Endothelial cell of umbilical vein (primary cell): ENCODE data around the gene SULT4A1. TPM values are rescaled to one million over a fixed set of nuclear protein-coding genes. Genes with fewer than 3 reads are reported as not detected.

Experiments used
- BruUV-seq: library from RNA; stranded (reverse); fragments of 400-500 nt; replicated peaks from 2 replicates; lab custom pipeline; 2021; lab: Mats Ljungman, UMichigan
- CTCF ChIA-PET: fragments of 300-600, 350-600 bp; sonication (Branson Sonifier 250); formaldehyde crosslinking; loops from one replicate; lab custom pipeline; 2021; ENCODE audit warnings: antibody characterized with exemption, inconsistent platforms; lab: Charles Lee
- POLR2A ChIA-PET: fragments of 300-600, 350-600 bp; sonication (Branson Sonifier 250); formaldehyde crosslinking; loops from one replicate; lab custom pipeline; 2021; ENCODE audit warnings: antibody characterized with exemption, inconsistent platforms; lab: Charles Lee
- DNase-seq: peaks from one replicate; pipeline ENCODE4 v3.0.0-alpha.2; 2011; ENCODE audit warnings: low read depth, low spot score
- FAIRE-seq: peaks from 2 replicates; lab custom pipeline; 2011; peaks lifted over from hg19 to GRCh38; lab: Jason Lieb, UNC
- H2AFZ ChIP-seq: 2 replicates; pipeline ENCODE4 v1.6.0; 2012; ENCODE audit warnings: low read depth, low read length, control low read depth, inconsistent platforms
- H3K27ac ChIP-seq: 2 replicates; pipeline ENCODE4 v1.5.1; 2011; ENCODE audit warnings: low read depth, mild to moderate bottlenecking, control low read depth, low read length, moderate library complexity; ENCODE audit not compliant: insufficient read depth
- H3K27me3 ChIP-seq, 2 experiments: 2 replicates each; pipeline versions ENCODE4 v1.6.0 to v1.6.1; 2011; ENCODE audit warnings: low read length in 2 of 2, mixed read lengths in 1 of 2; ENCODE audit not compliant: control insufficient read depth in 2 of 2, insufficient read depth in 2 of 2
- H3K36me3 ChIP-seq, 2 experiments: 2 replicates in 1 of 2; 3 replicates in 1 of 2; pipeline ENCODE4 v1.5.1; 2011; ENCODE audit warnings: low read length in 2 of 2, mild to moderate bottlenecking in 1 of 2, moderate library complexity in 1 of 2; ENCODE audit not compliant: control insufficient read depth in 2 of 2, insufficient read depth in 2 of 2; ENCODE audit errors: extremely low read depth in 1 of 2
- H3K4me1 ChIP-seq: 3 replicates; pipeline ENCODE4 v1.5.1; 2011; ENCODE audit warnings: mild to moderate bottlenecking, low read length; ENCODE audit not compliant: control insufficient read depth, insufficient read depth; ENCODE audit errors: extremely low read depth
- H3K4me2 ChIP-seq: 2 replicates; pipeline ENCODE4 v1.6.1; 2011; ENCODE audit warnings: low read length, control low read depth, mixed read lengths; ENCODE audit not compliant: insufficient read depth
- H3K4me3 ChIP-seq, 3 experiments: fragments of 200-600 bp in 1 of 3; sonication (generic), shearing (Covaris generic) in 1 of 3; replicated peaks in 1 of 3; 2 replicates each; pipeline ENCODE4 v1.5.1; 2011 to 2016; ENCODE audit warnings: control low read depth in 3 of 3, low read length in 3 of 3, mild to moderate bottlenecking in 2 of 3, inconsistent platforms in 1 of 3, low read depth in 1 of 3, moderate library complexity in 1 of 3; ENCODE audit not compliant: insufficient read depth in 1 of 3
- H3K79me2 ChIP-seq: 2 replicates; pipeline ENCODE4 v1.6.0; 2012; ENCODE audit warnings: low read length, inconsistent platforms; ENCODE audit not compliant: control insufficient read depth, insufficient read depth
- H3K9ac ChIP-seq: replicated peaks from 2 replicates; pipeline ENCODE3; 2011; ENCODE audit warnings: low read length, control low read depth; ENCODE audit not compliant: insufficient read depth; ENCODE audit errors: extremely low read depth
- H3K9me1 ChIP-seq: replicated peaks from 3 replicates; pipeline ENCODE4 v1.6.0; 2011; ENCODE audit warnings: mild to moderate bottlenecking, low read length; ENCODE audit not compliant: control insufficient read depth, insufficient read depth; ENCODE audit errors: extremely low read depth
- H3K9me3 ChIP-seq: replicated peaks from 2 replicates; pipeline ENCODE4 v1.5.1; 2012; ENCODE audit warnings: low read length, inconsistent platforms; ENCODE audit not compliant: control insufficient read depth, insufficient read depth
- H4K20me1 ChIP-seq: replicated peaks from 2 replicates; pipeline ENCODE3; 2011; ENCODE audit warnings: mild to moderate bottlenecking, low read length; ENCODE audit not compliant: control insufficient read depth, insufficient read depth; ENCODE audit errors: extremely low read depth
- EZH2 ChIP-seq: IDR thresholded peaks from 2 replicates; pipeline ENCODE4 v1.6.1; 2012; ENCODE audit warnings: borderline replicate concordance, low read depth, mild to moderate bottlenecking, moderate library complexity, low read length, inconsistent platforms; ENCODE audit not compliant: severe bottlenecking
- FOS ChIP-seq: IDR thresholded peaks from 2 replicates; pipeline ENCODE4 v1.6.1; 2011; ENCODE audit warnings: mild to moderate bottlenecking, low read length, moderate library complexity, borderline replicate concordance; ENCODE audit not compliant: insufficient read depth
- GATA2 ChIP-seq: IDR thresholded peaks from 2 replicates; pipeline ENCODE4 v1.7.0; 2011; ENCODE audit warnings: low read depth, mild to moderate bottlenecking, moderate library complexity, mixed read lengths, low read length; ENCODE audit not compliant: insufficient read length, insufficient read depth
- JUN ChIP-seq: IDR thresholded peaks from 2 replicates; pipeline ENCODE4 v1.6.1; 2011; ENCODE audit warnings: borderline replicate concordance, low read depth; ENCODE audit not compliant: insufficient read length, insufficient read depth
- MYC ChIP-seq: IDR thresholded peaks from one replicate; pipeline ENCODE4 v1.6.1; 2011; ENCODE audit warnings: mild to moderate bottlenecking, low read depth, low read length
- POLR2A ChIP-seq: IDR thresholded peaks from 2 replicates; pipeline ENCODE4 v1.6.1; 2012; ENCODE audit warnings: low read depth, mild to moderate bottlenecking, control low read depth, low read length
- POLR2AphosphoS5 ChIP-seq: IDR thresholded peaks from 2 replicates; pipeline ENCODE4 v1.6.1; 2012; ENCODE audit warnings: low read depth, mild to moderate bottlenecking, control low read depth, low read length, moderate library complexity; ENCODE audit not compliant: insufficient read depth
- dilution Hi-C: fragments of 300-500 bp; cut with MboI; formaldehyde crosslinking; loops from one replicate; pipeline ENCODE4 v1.15.0; 2019; ENCODE audit warnings: low sequenced_read_pairs; ENCODE audit not compliant: extremely low pct_ligation_motif_present
- intact Hi-C: fragments of 100-400 bp; cut with micrococcal nuclease; formaldehyde crosslinking; loops from one replicate; pipeline ENCODE4 v1.10.0; 2022
- polyA plus RNA-seq, 4 experiments: library from polyadenylated mRNA; depleted of rRNA in 3 of 4; stranded (reverse) in 3 of 4; unstranded in 1 of 4; fragments of >200 nt; gene quantifications; 2 replicates each; pipeline versions ENCODE4 v1.2.1 to v1.2.3, GENCODE V29; 2011 to 2012; ENCODE audit warnings: missing spikeins in 1 of 4
- total RNA-seq: library from RNA; stranded (reverse); gene quantifications from 2 replicates; pipeline ENCODE4 v1.2.3, GENCODE V29; 2021
- TF ChIP-seq, protein P1 (sequence below), 2 donors: IDR thresholded peaks; 1 replicate in 1 of 2; 2 replicates in 1 of 2; pipeline ENCODE4 v1.5.1; 2011; ENCODE audit warnings: low read length in 2 of 2, mild to moderate bottlenecking in 2 of 2, moderate library complexity in 2 of 2, control low read depth in 1 of 2, inconsistent platforms in 1 of 2, low read depth in 1 of 2; ENCODE audit not compliant: insufficient read depth in 1 of 2; ENCODE audit errors: extremely low read depth in 1 of 2
- TF ChIP-seq, protein P2 (sequence below): IDR thresholded peaks from 2 replicates; pipeline ENCODE4 v1.6.1; 2011; ENCODE audit not compliant: insufficient read depth, insufficient read length

SULT4A1 gene
- total and polyA plus RNA-seq, 2 donors (not counting 3 experiments of a cell fraction or from before 2014, with no cell fraction given): 0.48 TPM; not detected in 1

DNA sequence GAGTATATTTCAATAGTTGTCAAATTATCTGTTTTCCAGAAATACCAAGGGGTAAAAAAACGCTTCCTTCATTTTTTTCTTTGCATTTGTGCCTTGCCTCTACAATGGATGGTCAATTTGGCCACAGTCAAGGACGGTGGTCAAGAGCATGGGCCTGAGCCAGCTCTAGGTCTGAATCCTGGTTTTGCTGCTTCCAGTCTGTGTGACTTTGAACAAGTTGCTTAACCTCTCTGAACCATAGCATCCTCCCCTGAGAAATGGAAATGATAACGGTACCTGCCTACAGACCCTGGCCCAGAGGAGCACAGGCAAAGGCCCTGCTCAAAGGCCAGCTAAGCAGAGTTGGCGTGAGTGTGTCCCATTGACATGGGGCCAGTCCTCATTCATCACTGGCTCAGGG, 26.4 kb upstream of the SULT4A1 start:
- intact Hi-C loops (no loop called here), dilution Hi-C loops (no loop called here)
- BruUV-seq: no TSS peak
- Histone ChIP-seq H3K4me2 (no peak overlapping the region), H3K27me3 (peaks cover 16 to 31% of the 10 kb centered on the region in 2 experiments), H3K79me2 (no peaks in the 10 kb centered on the region), H3K36me3 (no peaks in the 10 kb centered on the region), H2AFZ (no peak overlapping the region), H3K27ac (no peak overlapping the region), H4K20me1 (no peaks in the 10 kb centered on the region), H3K9me3 (no peaks in the 10 kb centered on the region), H3K9me1 (no peaks in the 10 kb centered on the region), H3K9ac (no peak overlapping the region), H3K4me3 (no peak overlapping the region), H3K4me1 (no peaks in the 10 kb centered on the region)
- CTCF ChIA-PET: interaction anchor here (0.9 kb wide), 1 partner anchor 25 kb away, joined by 4 read pairs; no protein-coding TSS in a partner anchor
- no peak for DNase-seq
- FAIRE-seq: no peak
- POLR2A ChIA-PET: no interaction called here
- TF ChIP-seq POLR2AphosphoS5: no peak
- no peak for TF ChIP-seq POLR2A
- no peak for TF ChIP-seq JUN
- TF ChIP-seq, protein P1, sequence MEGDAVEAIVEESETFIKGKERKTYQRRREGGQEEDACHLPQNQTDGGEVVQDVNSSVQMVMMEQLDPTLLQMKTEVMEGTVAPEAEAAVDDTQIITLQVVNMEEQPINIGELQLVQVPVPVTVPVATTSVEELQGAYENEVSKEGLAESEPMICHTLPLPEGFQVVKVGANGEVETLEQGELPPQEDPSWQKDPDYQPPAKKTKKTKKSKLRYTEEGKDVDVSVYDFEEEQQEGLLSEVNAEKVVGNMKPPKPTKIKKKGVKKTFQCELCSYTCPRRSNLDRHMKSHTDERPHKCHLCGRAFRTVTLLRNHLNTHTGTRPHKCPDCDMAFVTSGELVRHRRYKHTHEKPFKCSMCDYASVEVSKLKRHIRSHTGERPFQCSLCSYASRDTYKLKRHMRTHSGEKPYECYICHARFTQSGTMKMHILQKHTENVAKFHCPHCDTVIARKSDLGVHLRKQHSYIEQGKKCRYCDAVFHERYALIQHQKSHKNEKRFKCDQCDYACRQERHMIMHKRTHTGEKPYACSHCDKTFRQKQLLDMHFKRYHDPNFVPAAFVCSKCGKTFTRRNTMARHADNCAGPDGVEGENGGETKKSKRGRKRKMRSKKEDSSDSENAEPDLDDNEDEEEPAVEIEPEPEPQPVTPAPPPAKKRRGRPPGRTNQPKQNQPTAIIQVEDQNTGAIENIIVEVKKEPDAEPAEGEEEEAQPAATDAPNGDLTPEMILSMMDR (IDR thresholded peaks at IDR 0.05; ENCODE audit: extremely low read depth in 1 of 2, insufficient read depth in 1 of 2, low read depth in 1 of 2, low read length in 2 of 2): no peak
- no peak for TF ChIP-seq FOS
- TF ChIP-seq MYC: no peak
- TF ChIP-seq EZH2: no peak
- TF ChIP-seq GATA2: no peak
- TF ChIP-seq, protein P2, sequence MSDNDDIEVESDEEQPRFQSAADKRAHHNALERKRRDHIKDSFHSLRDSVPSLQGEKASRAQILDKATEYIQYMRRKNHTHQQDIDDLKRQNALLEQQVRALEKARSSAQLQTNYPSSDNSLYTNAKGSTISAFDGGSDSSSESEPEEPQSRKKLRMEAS: no peak
